B cell (primary cell): Measurements from ENCODE around the gene FBH1. TPM values are rescaled to one million over a fixed set of nuclear protein-coding genes. Genes with fewer than 3 reads are reported as not detected.

Source experiments
- ATAC-seq: fragments of 200-7000 bp; cut with Tn5 transposase; one replicate; pipeline ENCODE4 v1.10.0; 2021; ENCODE audit warnings: low read depth, mild to moderate bottlenecking, moderate number of reproducible peaks, moderate library complexity
- CTCF ChIA-PET: fragments of 350-600 bp; sonication (Branson Sonifier 250); formaldehyde crosslinking; loops from one replicate; lab custom pipeline; 2021; ENCODE audit warnings: antibody characterized with exemption, inconsistent platforms; lab: Charles Lee
- POLR2A ChIA-PET: fragments of 350-600 bp; sonication (Branson Sonifier 250); formaldehyde crosslinking; loops from one replicate; lab custom pipeline; 2021; ENCODE audit warnings: antibody characterized with exemption; lab: Charles Lee
- DNase-seq: peaks from one replicate; pipeline ENCODE4 v3.0.0; 2013
- H2AFZ ChIP-seq: 2 replicates; pipeline ENCODE4 v1.6.1; 2012; ENCODE audit warnings: mild to moderate bottlenecking, low read depth, low read length; ENCODE audit not compliant: insufficient read depth, poor library complexity, severe bottlenecking
- H3K27ac ChIP-seq, 2 donors: 1 replicate in 1 of 2; 2 replicates in 1 of 2; pipeline ENCODE4 v1.5.1; 2012 to 2013; ENCODE audit warnings: low read length in 2 of 2, mild to moderate bottlenecking in 2 of 2, moderate library complexity in 1 of 2
- H3K27me3 ChIP-seq, 4 experiments: fragments of 200-600 bp in 1 of 4; sonication (generic) in 1 of 4; replicated peaks in 1 of 4; 1 replicate in 2 of 4; 2 replicates in 2 of 4; pipeline versions ENCODE4 v1.6.1 to v1.7.0; 2013 to 2016; ENCODE audit warnings: low read length in 3 of 4, mild to moderate bottlenecking in 2 of 4, mixed read lengths in 1 of 4, moderate library complexity in 1 of 4; ENCODE audit not compliant: insufficient read depth in 4 of 4, control insufficient read depth in 3 of 4; ENCODE audit errors: control extremely low read depth in 1 of 4
- H3K36me3 ChIP-seq, 2 experiments: replicated peaks in 1 of 2; 1 replicate in 1 of 2; 2 replicates in 1 of 2; pipeline versions ENCODE4 v1.6.1 to v1.7.1; 2013; ENCODE audit warnings: low read length in 1 of 2; ENCODE audit not compliant: insufficient read depth in 2 of 2, control insufficient read depth in 1 of 2; ENCODE audit errors: control extremely low read depth in 1 of 2, extremely low read depth in 1 of 2
- H3K4me1 ChIP-seq, 2 donors: fragments of 200-600 bp in 1 of 2; sonication (generic) in 1 of 2; 1 replicate in 1 of 2; 2 replicates in 1 of 2; pipeline versions ENCODE4 v1.5.1 to v1.6.1; 2013 to 2017; ENCODE audit warnings: low read length in 2 of 2; ENCODE audit not compliant: control insufficient read depth in 2 of 2, insufficient read depth in 2 of 2
- H3K4me2 ChIP-seq: replicated peaks from 2 replicates; pipeline ENCODE3; 2012; ENCODE audit warnings: mild to moderate bottlenecking, low read depth, low read length; ENCODE audit not compliant: poor library complexity, severe bottlenecking
- H3K4me3 ChIP-seq, 5 experiments: fragments of 200-600 bp in 1 of 5; sonication (generic) in 1 of 5; 1 replicate in 3 of 5; 2 replicates in 2 of 5; pipeline versions ENCODE4 v1.5.1 to v1.7.0; 2011 to 2016; ENCODE audit warnings: low read length in 4 of 5, mild to moderate bottlenecking in 4 of 5, low read depth in 2 of 5, control low read depth in 1 of 5, moderate library complexity in 1 of 5; ENCODE audit not compliant: insufficient read depth in 1 of 5; ENCODE audit errors: control extremely low read depth in 1 of 5, extremely low read depth in 1 of 5
- H3K79me2 ChIP-seq: fragments of 200-600 bp; sonication (generic); one replicate; pipeline ENCODE4 v1.6.0; 2016; ENCODE audit warnings: low read length; ENCODE audit not compliant: control insufficient read depth, insufficient read depth
- H3K9ac ChIP-seq: fragments of 200-600 bp; sonication (generic); 2 replicates; pipeline ENCODE4 v1.6.1; 2017; ENCODE audit warnings: mild to moderate bottlenecking, low read length, moderate library complexity
- H3K9me3 ChIP-seq, 3 donors: one replicate each; pipeline versions ENCODE4 v1.6.1 to v1.7.1; 2013; ENCODE audit warnings: low read length in 2 of 3; ENCODE audit not compliant: control insufficient read depth in 2 of 3, insufficient read depth in 1 of 3; ENCODE audit errors: control extremely low read depth in 1 of 3
- H4K20me1 ChIP-seq: 2 replicates; pipeline ENCODE4 v1.6.0; 2012; ENCODE audit warnings: mild to moderate bottlenecking, low read length; ENCODE audit not compliant: insufficient read depth, control insufficient read depth, poor library complexity, severe bottlenecking
- H3K27ac Mint-ChIP-seq: one replicate; pipeline ENCODE4 v1.8.0; 2021; ENCODE audit warnings: mixed read lengths
- H3K27me3 Mint-ChIP-seq: one replicate; pipeline ENCODE4 v1.8.0; 2021; ENCODE audit warnings: mixed read lengths
- H3K4me1 Mint-ChIP-seq: one replicate; pipeline ENCODE4 v1.8.0; 2021; ENCODE audit warnings: mixed read lengths
- H3K4me3 Mint-ChIP-seq: one replicate; pipeline ENCODE4 v1.8.0; 2021; ENCODE audit warnings: mixed read lengths
- H3K9me3 Mint-ChIP-seq: one replicate; pipeline ENCODE4 v1.8.0; 2022; ENCODE audit warnings: mixed read lengths; ENCODE audit not compliant: insufficient read depth
- CTCF ChIP-seq: fragments of 200-600 bp; IDR thresholded peaks from one replicate; pipeline ENCODE4 v1.8.0; 2022; ENCODE audit warnings: antibody characterized with exemption, mild to moderate bottlenecking
- EZH2 ChIP-seq: IDR thresholded peaks from 2 replicates; pipeline ENCODE4 v1.6.1; 2012; ENCODE audit warnings: borderline replicate concordance, low read depth, mild to moderate bottlenecking, moderate library complexity, low read length; ENCODE audit not compliant: insufficient read depth, poor library complexity, severe bottlenecking
- WGBS: methylation state at CpG from one replicate; pipeline ENCODE4 v1.1.5; 2013; ENCODE audit warnings: missing lambda C conversion rate; ENCODE audit not compliant: insufficient coverage; 5-methylcytosine and 5-hydroxymethylcytosine counted together
- intact Hi-C: fragments of 100-400 bp; cut with micrococcal nuclease; formaldehyde crosslinking; loops from one replicate; pipeline ENCODE4 v1.10.0; 2022
- polyA plus RNA-seq: library from polyadenylated mRNA; depleted of rRNA; stranded (reverse); fragments of >200 nt; gene quantifications from 2 replicates; pipeline ENCODE4 v1.2.3, GENCODE V29; 2012
- total RNA-seq, 2 donors: library from RNA; stranded (reverse); fragments of 120-200 nt in 1 of 2; gene quantifications; 1 replicate in 1 of 2; 2 replicates in 1 of 2; pipeline versions ENCODE4 v1.2.3 to v1.2.4, GENCODE V29; 2013 to 2022

The FBH1 gene
- total and polyA plus RNA-seq, 2 donors (not counting 1 experiment from before 2014, with no cell fraction given): 86.4 to 129 TPM

DNA sequence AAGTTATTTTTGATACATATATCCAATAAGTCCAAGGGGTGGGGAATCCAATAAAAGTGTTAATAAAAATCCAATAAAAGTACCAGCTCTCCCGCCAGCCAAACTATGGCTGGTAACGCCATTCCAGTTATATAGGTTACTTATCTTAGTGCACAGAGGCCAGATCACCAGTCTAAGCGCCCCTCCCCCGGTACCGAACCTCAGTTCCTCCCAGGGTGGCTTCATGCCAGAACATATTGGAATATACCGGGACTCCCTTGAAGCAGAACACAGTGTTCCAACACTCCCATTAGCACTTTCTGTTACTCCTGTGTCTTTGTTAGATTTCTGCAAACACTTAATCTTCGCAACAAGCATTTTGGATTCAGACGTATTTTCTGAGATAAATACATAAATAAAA lies 7.5 kb downstream of the FBH1 start:
- CTCF ChIA-PET: interaction anchor here (0.7 to 0.8 kb wide), 2 partner anchors 79 to 416 kb away, joined by 3 read pairs; partner anchors contain the start of gene IL15RA
- Mint-ChIP-seq H3K4me3 (no peak overlapping the region), H3K9me3 (no peaks in the 10 kb centered on the region), H3K27me3 (no peaks in the 10 kb centered on the region), H3K27ac (peak overlapping the region; percentile 77), H3K4me1 (peaks cover 41% of the 10 kb centered on the region)
- intact Hi-C loops: no loop called here
- POLR2A ChIA-PET: interaction anchor here (0.6 kb wide), 1 partner anchor 338 kb away, joined by 3 read pairs; no protein-coding TSS in a partner anchor
- Histone ChIP-seq H3K4me2 (no peak overlapping the region), H3K27ac (peak overlapping the region in 1 of 2 donors; percentile 86), H3K9ac (no peak overlapping the region), H2AFZ (no peak overlapping the region), H4K20me1 (peaks cover 6% of the 10 kb centered on the region), H3K27me3 (no peaks in the 10 kb centered on the region), H3K36me3 (peaks cover 0 to 17% of the 10 kb centered on the region in 2 experiments), H3K4me1 (peaks cover 23 to 29% of the 10 kb centered on the region in 2 donors), H3K4me3 (no peak overlapping the region), H3K9me3 (peaks cover 0 to 8% (median 0%) of the 10 kb centered on the region in 3 donors), H3K79me2 (peaks cover 89% of the 10 kb centered on the region)
- WGBS: 100% methylated on average over 4 of the region's 8 CpGs
- TF ChIP-seq CTCF (no peak), EZH2 (no peak)
- no peak for DNase-seq
- ATAC-seq: no peak

DNA sequence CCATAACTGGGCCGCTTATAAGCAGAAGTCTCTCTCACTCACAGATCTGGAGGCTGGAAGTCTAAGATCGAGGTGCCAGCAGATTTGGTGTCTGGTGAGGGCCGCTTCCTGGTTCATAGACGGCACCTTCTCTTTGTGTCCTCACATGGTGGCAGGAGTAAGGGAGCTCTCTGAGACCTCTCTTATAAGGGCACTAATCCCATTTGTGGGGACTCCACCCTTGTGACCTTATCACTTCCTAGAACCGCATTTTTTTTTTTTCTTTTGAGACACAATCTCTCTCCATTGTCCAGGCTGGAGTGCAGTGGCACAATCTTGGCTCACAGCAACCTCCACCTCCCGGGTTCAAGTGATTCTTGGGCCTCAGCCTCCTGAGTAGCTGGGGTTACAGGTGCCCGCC lies 8.1 kb downstream of the FBH1 start:
- ChIA-PET POLR2A (no interaction called here), CTCF (no interaction called here)
- H3K27ac ChIP-seq: no peak overlapping the region
- H3K9me3 ChIP-seq: peaks cover 0 to 8% (median 0%) of the 10 kb centered on the region in 3 donors
- H3K4me1 Mint-ChIP-seq: peaks cover 38% of the 10 kb centered on the region
- H3K27ac Mint-ChIP-seq: peak overlapping the region; percentile 53
- no peaks in the 10 kb centered on the region for H3K27me3 Mint-ChIP-seq
- H3K27me3 ChIP-seq: no peaks in the 10 kb centered on the region
- DNase-seq (no peak), ATAC-seq (no peak)
- no peak overlapping the region for H2AFZ ChIP-seq
- peaks cover 0 to 17% of the 10 kb centered on the region in 2 experiments for H3K36me3 ChIP-seq
- no peak overlapping the region for H3K4me2 ChIP-seq
- no peak for TF ChIP-seq CTCF
- no peak for TF ChIP-seq EZH2
- no peak overlapping the region for H3K9ac ChIP-seq
- no peak overlapping the region for H3K4me3 Mint-ChIP-seq
- peaks cover 4% of the 10 kb centered on the region for H4K20me1 ChIP-seq
- intact Hi-C loops: no loop called here
- H3K4me3 ChIP-seq: no peak overlapping the region
- 96% methylated on average over 4 of the region's 7 CpGs for WGBS
- no peaks in the 10 kb centered on the region for H3K9me3 Mint-ChIP-seq
- H3K4me1 ChIP-seq: peaks cover 23 to 29% of the 10 kb centered on the region in 2 donors
- H3K79me2 ChIP-seq: peaks cover 89% of the 10 kb centered on the region
